IPS-20b (cell line): ENCODE results near the gene HRH2.
"Not testable (repeated sequence)": the region's sequence is repeated elsewhere in the genome, so short reads cannot be mapped to it uniquely, and the experiment has no call there.

Experiments
- H3K27ac ChIP-seq: one replicate; pipeline ENCODE4 v1.5.1; 2013; ENCODE audit warnings: low read length
- H3K27me3 ChIP-seq: 2 replicates; pipeline ENCODE4 v1.6.1; 2013; ENCODE audit warnings: mild to moderate bottlenecking, low read length, inconsistent platforms; ENCODE audit not compliant: insufficient read depth
- H3K36me3 ChIP-seq: 2 replicates; pipeline ENCODE4 v1.6.1; 2013; ENCODE audit warnings: low read depth, mild to moderate bottlenecking, inconsistent platforms, low read length, moderate library complexity; ENCODE audit not compliant: insufficient read depth
- H3K4me1 ChIP-seq: 2 replicates; pipeline ENCODE4 v1.6.1; 2013; ENCODE audit warnings: mild to moderate bottlenecking, control low read depth, inconsistent platforms, low read length, moderate library complexity; ENCODE audit not compliant: insufficient read depth
- H3K4me3 ChIP-seq: 2 replicates; pipeline ENCODE4 v1.5.1; 2013; ENCODE audit warnings: mild to moderate bottlenecking, low read length, inconsistent platforms
- H3K9ac ChIP-seq: 2 replicates; pipeline ENCODE4 v1.6.1; 2013; ENCODE audit warnings: low read depth, mild to moderate bottlenecking, inconsistent platforms, low read length, moderate library complexity
- H3K9me3 ChIP-seq: 2 replicates; pipeline ENCODE4 v1.6.1; 2013; ENCODE audit warnings: mild to moderate bottlenecking, low read depth, low read length, inconsistent platforms; ENCODE audit not compliant: insufficient read depth

HRH2 gene

GRCh38 chr5:175657593-175658271 lies at the start of gene HRH2:
Gene HRH2, plus strand, starts transcription at chr5:175658071. Its CDS starts 25,163 bp downstream, at chr5:175683234.
- no peaks in the 10 kb centered on the region for H3K9me3 ChIP-seq
- H3K4me1 ChIP-seq, result no peaks in the 10 kb centered on the region
- peaks cover 32% of the 10 kb centered on the region for H3K27me3 ChIP-seq
- H3K4me3 ChIP-seq, result peak within 1 kb of the TSS; percentile 78
- H3K9ac ChIP-seq, result peak within 1 kb of the TSS; percentile 60; the same call in 1 of the 2 replicates
- no peak within 1 kb of the TSS for H3K27ac ChIP-seq
- H3K36me3 ChIP-seq, result no peaks in the 10 kb centered on the region

GRCh38 chr5:175609526-175609925 lies 48.3 kb upstream of the HRH2 start:
- no peak overlapping the region for H3K4me3 ChIP-seq
- H3K9ac ChIP-seq, result no peak overlapping the region
- peaks cover 2% of the 10 kb centered on the region; the same call in 1 of the 2 replicates for H3K4me1 ChIP-seq
- H3K27me3 ChIP-seq, result no peaks in the 10 kb centered on the region
- H3K9me3 ChIP-seq, result peaks cover 19% of the 10 kb centered on the region
- H3K27ac ChIP-seq, result no peak overlapping the region
- peaks cover 11% of the 10 kb centered on the region; the same call in 1 of the 2 replicates for H3K36me3 ChIP-seq

GRCh38 chr5:175610381-175610780 lies 47.5 kb upstream of the HRH2 start:
- no peak overlapping the region for H3K9ac ChIP-seq
- H3K4me1 ChIP-seq, result no peaks in the 10 kb centered on the region
- no peak overlapping the region for H3K27ac ChIP-seq
- no peak overlapping the region for H3K4me3 ChIP-seq
- H3K36me3 ChIP-seq, result peaks cover 10% of the 10 kb centered on the region; the same call in 1 of the 2 replicates
- H3K27me3 ChIP-seq, result no peaks in the 10 kb centered on the region
- peaks cover 11% of the 10 kb centered on the region for H3K9me3 ChIP-seq

- Histone ChIP-seq H3K27ac (no peak overlapping the region), H3K36me3 (peaks cover 5% of the 10 kb centered on the region; the same call in 1 of the 2 replicates), H3K9ac (no peak overlapping the region), H3K4me1 (no peaks in the 10 kb centered on the region), H3K4me3 (no peak overlapping the region), H3K27me3 (no peaks in the 10 kb centered on the region), H3K9me3 (peaks cover 6% of the 10 kb centered on the region)
Measured at GRCh38 chr5:175610898-175611297, 47.0 kb upstream of the HRH2 start.

GRCh38 chr5:175614223-175614815 lies 43.6 kb upstream of the HRH2 start:
- Histone ChIP-seq H3K36me3 (no peaks in the 10 kb centered on the region), H3K9ac (no peak overlapping the region), H3K4me3 (no peak overlapping the region), H3K4me1 (no peaks in the 10 kb centered on the region), H3K9me3 (no peaks in the 10 kb centered on the region), H3K27me3 (no peaks in the 10 kb centered on the region), H3K27ac (no peak overlapping the region)

GRCh38 chr5:175614861-175615260 lies 43.0 kb upstream of the HRH2 start:
- no peaks in the 10 kb centered on the region for H3K4me1 ChIP-seq
- H3K4me3 ChIP-seq, result no peak overlapping the region
- no peak overlapping the region for H3K27ac ChIP-seq
- H3K9me3 ChIP-seq, result no peaks in the 10 kb centered on the region
- H3K36me3 ChIP-seq, result no peaks in the 10 kb centered on the region
- no peaks in the 10 kb centered on the region for H3K27me3 ChIP-seq
- H3K9ac ChIP-seq, result no peak overlapping the region

- Histone ChIP-seq H3K4me1 (no peaks in the 10 kb centered on the region), H3K27me3 (no peaks in the 10 kb centered on the region), H3K4me3 (no peak overlapping the region), H3K36me3 (no peaks in the 10 kb centered on the region), H3K9me3 (peaks cover under 1% of the 10 kb centered on the region; the same call in 1 of the 2 replicates), H3K9ac (no peak overlapping the region), H3K27ac (no peak overlapping the region)
Measured at GRCh38 chr5:175616083-175616482, 41.8 kb upstream of the HRH2 start.

GRCh38 chr5:175616527-175616926 lies 41.3 kb upstream of the HRH2 start:
- H3K4me1 ChIP-seq, H3K9ac ChIP-seq, H3K9me3 ChIP-seq, H3K4me3 ChIP-seq, H3K36me3 ChIP-seq, H3K27me3 ChIP-seq, H3K27ac ChIP-seq: not testable (repeated sequence)

GRCh38 chr5:175617447-175617846 lies 40.4 kb upstream of the HRH2 start:
- H3K9me3 ChIP-seq, result peaks cover 10% of the 10 kb centered on the region
- no peaks in the 10 kb centered on the region for H3K27me3 ChIP-seq
- no peaks in the 10 kb centered on the region for H3K36me3 ChIP-seq
- H3K9ac ChIP-seq, result no peak overlapping the region
- H3K4me3 ChIP-seq, result no peak overlapping the region
- no peaks in the 10 kb centered on the region for H3K4me1 ChIP-seq
- H3K27ac ChIP-seq, result no peak overlapping the region

- H3K27me3 ChIP-seq, result no peaks in the 10 kb centered on the region
- peaks cover 10% of the 10 kb centered on the region for H3K9me3 ChIP-seq
- no peak overlapping the region for H3K4me3 ChIP-seq
- H3K4me1 ChIP-seq, result peaks cover 7% of the 10 kb centered on the region; the same call in 1 of the 2 replicates
- no peaks in the 10 kb centered on the region for H3K36me3 ChIP-seq
- H3K27ac ChIP-seq, result no peak overlapping the region
- no peak overlapping the region for H3K9ac ChIP-seq
Measured at GRCh38 chr5:175620527-175620926, 37.3 kb upstream of the HRH2 start.

GRCh38 chr5:175621971-175622370 lies 35.9 kb upstream of the HRH2 start:
- Histone ChIP-seq H3K27ac (no peak overlapping the region), H3K4me1 (peaks cover 7% of the 10 kb centered on the region; the same call in 1 of the 2 replicates), H3K4me3 (no peak overlapping the region), H3K27me3 (no peaks in the 10 kb centered on the region), H3K9me3 (peaks cover 10% of the 10 kb centered on the region), H3K36me3 (no peaks in the 10 kb centered on the region), H3K9ac (no peak overlapping the region)

GRCh38 chr5:175623088-175623487 lies 34.8 kb upstream of the HRH2 start:
- Histone ChIP-seq H3K4me3 (no peak overlapping the region), H3K27me3 (no peaks in the 10 kb centered on the region), H3K36me3 (no peaks in the 10 kb centered on the region), H3K4me1 (peaks cover 7% of the 10 kb centered on the region; the same call in 1 of the 2 replicates), H3K27ac (no peak overlapping the region), H3K9me3 (peaks cover 10% of the 10 kb centered on the region), H3K9ac (no peak overlapping the region)
